Ishikawa (cell line): ENCODE results near the gene NOXA1.

ENCODE experiments used
- CEBPB ChIP-seq: IDR thresholded peaks from 2 replicates; pipeline ENCODE4 v1.6.1; 2012
- CREB1 ChIP-seq: IDR thresholded peaks from 2 replicates; pipeline ENCODE4 v1.6.1; 2012; ENCODE audit warnings: low read depth
- EGR1 ChIP-seq: IDR thresholded peaks from 2 replicates; pipeline ENCODE4 v1.6.1; 2012
- EP300 ChIP-seq: IDR thresholded peaks from 2 replicates; pipeline ENCODE4 v1.6.1; 2012; ENCODE audit warnings: borderline replicate concordance
- FOXM1 ChIP-seq: IDR thresholded peaks from 2 replicates; pipeline ENCODE4 v1.6.1; 2012; ENCODE audit warnings: low read depth, borderline replicate concordance
- MAX ChIP-seq: IDR thresholded peaks from 2 replicates; pipeline ENCODE4 v1.6.1; 2012
- NFIC ChIP-seq: IDR thresholded peaks from 2 replicates; pipeline ENCODE4 v1.6.1; 2012
- RAD21 ChIP-seq: IDR thresholded peaks from 2 replicates; pipeline ENCODE4 v1.6.1; 2012; ENCODE audit warnings: low read depth
- REST ChIP-seq: IDR thresholded peaks from 2 replicates; pipeline ENCODE4 v1.6.1; 2012; ENCODE audit warnings: low read depth, mild to moderate bottlenecking
- TAF1 ChIP-seq: IDR thresholded peaks from 2 replicates; pipeline ENCODE4 v1.6.1; 2012; ENCODE audit warnings: low read depth, mild to moderate bottlenecking
- TCF12 ChIP-seq: IDR thresholded peaks from 2 replicates; pipeline ENCODE4 v1.6.1; 2012; ENCODE audit warnings: low read depth
- TEAD4 ChIP-seq: IDR thresholded peaks from 2 replicates; pipeline ENCODE4 v1.6.1; 2012
- USF1 ChIP-seq: IDR thresholded peaks from 2 replicates; pipeline ENCODE4 v1.6.1; 2012
- YY1 ChIP-seq: IDR thresholded peaks from 2 replicates; pipeline ENCODE4 v1.6.1; 2012; ENCODE audit warnings: low read depth
- ZBTB7A ChIP-seq: IDR thresholded peaks from 2 replicates; pipeline ENCODE4 v1.6.1; 2012; ENCODE audit warnings: low read depth

Gene NOXA1

GRCh38 chr9:137389428-137389746, 33.8 kb upstream of the NOXA1 start:
- no peak for TF ChIP-seq ZBTB7A
- TF ChIP-seq USF1: no peak
- TF ChIP-seq YY1: no peak
- no peak for TF ChIP-seq REST
- TF ChIP-seq RAD21: no peak
- TF ChIP-seq NFIC: no peak
- TF ChIP-seq MAX: no peak
- TF ChIP-seq TEAD4: no peak
- no peak for TF ChIP-seq TAF1
- no peak for TF ChIP-seq TCF12
- TF ChIP-seq CREB1: no peak
- TF ChIP-seq CEBPB: no peak
- TF ChIP-seq EP300: no peak

GRCh38 chr9:137390553-137391410, 32.4 kb upstream of the NOXA1 start:
- TF ChIP-seq USF1: no peak
- TF ChIP-seq EP300: no peak
- TF ChIP-seq RAD21: no peak
- no peak for TF ChIP-seq EGR1
- no peak for TF ChIP-seq TCF12
- TF ChIP-seq CREB1: no peak
- TF ChIP-seq YY1: no peak
- no peak for TF ChIP-seq NFIC
- TF ChIP-seq ZBTB7A: no peak
- TF ChIP-seq MAX: no peak
- TF ChIP-seq TEAD4: no peak

- TF ChIP-seq NFIC (no peak), MAX (no peak), RAD21 (no peak), TAF1 (no peak), FOXM1 (no peak), REST (no peak), TCF12 (no peak)
Measured at GRCh38 chr9:137391411-137391754, 31.8 kb upstream of the NOXA1 start.

- no peak for TF ChIP-seq FOXM1
- no peak for TF ChIP-seq ZBTB7A
- TF ChIP-seq TAF1: no peak
- no peak for TF ChIP-seq RAD21
- no peak for TF ChIP-seq TEAD4
- TF ChIP-seq REST: no peak
- TF ChIP-seq CREB1: no peak
- no peak for TF ChIP-seq USF1
- TF ChIP-seq CEBPB: no peak
- no peak for TF ChIP-seq TCF12
- no peak for TF ChIP-seq NFIC
- no peak for TF ChIP-seq EGR1
- no peak for TF ChIP-seq MAX
- no peak for TF ChIP-seq EP300
- TF ChIP-seq YY1: no peak
Measured at GRCh38 chr9:137392232-137393007, 30.8 kb upstream of the NOXA1 start.
